GM12874 (cell line): ENCODE results near the gene RAMP1.

Experiments
- TF ChIP-seq, protein P1 (sequence below): IDR thresholded peaks from 2 replicates; pipeline ENCODE4 v1.5.1; 2011; ENCODE audit warnings: low read depth, mild to moderate bottlenecking, control low read depth, low read length, moderate library complexity; ENCODE audit not compliant: insufficient read depth

Gene RAMP1

DNA sequence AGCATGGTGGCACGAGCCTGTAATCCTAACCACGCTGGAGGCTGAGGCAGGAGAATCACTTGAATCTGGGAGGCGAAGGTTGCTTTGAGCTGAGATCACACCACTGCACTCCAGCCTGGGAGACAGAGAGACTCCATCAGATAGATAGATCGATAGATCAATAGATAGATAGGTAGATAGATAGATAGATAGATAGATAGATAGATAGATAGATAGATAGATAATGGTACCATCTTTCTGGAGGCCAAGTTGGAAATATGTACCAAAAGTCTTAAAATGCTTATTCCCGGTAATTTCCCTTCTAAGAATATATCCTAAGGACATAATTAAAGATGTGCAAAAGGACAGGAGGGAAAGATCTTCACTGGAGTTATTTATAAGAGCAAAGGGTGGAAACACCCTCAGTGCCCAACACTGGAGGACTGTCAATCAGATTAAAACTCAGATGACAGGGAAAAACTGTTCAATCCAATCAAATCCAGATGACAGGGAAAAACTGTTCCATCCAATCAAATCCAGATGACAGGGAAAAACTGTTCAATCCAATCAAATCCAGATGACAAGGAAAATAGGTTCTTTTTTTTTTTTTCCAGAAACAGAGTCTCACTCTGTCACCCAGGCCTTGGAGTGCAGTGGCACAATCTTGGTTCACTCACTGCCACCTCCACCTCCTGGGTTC is 58.4 kb downstream of the RAMP1 start:
- TF ChIP-seq, protein P1, sequence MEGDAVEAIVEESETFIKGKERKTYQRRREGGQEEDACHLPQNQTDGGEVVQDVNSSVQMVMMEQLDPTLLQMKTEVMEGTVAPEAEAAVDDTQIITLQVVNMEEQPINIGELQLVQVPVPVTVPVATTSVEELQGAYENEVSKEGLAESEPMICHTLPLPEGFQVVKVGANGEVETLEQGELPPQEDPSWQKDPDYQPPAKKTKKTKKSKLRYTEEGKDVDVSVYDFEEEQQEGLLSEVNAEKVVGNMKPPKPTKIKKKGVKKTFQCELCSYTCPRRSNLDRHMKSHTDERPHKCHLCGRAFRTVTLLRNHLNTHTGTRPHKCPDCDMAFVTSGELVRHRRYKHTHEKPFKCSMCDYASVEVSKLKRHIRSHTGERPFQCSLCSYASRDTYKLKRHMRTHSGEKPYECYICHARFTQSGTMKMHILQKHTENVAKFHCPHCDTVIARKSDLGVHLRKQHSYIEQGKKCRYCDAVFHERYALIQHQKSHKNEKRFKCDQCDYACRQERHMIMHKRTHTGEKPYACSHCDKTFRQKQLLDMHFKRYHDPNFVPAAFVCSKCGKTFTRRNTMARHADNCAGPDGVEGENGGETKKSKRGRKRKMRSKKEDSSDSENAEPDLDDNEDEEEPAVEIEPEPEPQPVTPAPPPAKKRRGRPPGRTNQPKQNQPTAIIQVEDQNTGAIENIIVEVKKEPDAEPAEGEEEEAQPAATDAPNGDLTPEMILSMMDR: no peak

DNA sequence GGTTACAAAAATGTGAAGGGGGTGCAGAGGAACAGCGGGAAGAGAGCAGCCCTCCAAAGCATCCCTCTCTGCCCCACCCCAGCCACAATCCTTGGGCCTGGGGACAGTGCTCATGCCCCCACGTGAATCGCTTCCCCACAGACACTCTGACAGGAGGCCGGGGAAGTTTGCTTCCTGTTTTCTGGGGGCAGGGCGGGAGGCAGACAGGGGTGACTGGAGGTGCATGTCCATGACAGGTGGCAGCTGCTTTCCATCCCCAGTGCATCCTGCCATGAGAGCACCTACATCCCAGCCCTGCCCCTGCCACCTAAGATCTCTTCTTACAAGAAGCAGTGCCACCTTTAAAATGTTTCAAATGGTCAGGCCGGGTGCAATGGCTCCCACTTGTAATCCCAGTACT is 60.2 kb downstream of the RAMP1 start:
- TF ChIP-seq, protein P1: no peak

DNA sequence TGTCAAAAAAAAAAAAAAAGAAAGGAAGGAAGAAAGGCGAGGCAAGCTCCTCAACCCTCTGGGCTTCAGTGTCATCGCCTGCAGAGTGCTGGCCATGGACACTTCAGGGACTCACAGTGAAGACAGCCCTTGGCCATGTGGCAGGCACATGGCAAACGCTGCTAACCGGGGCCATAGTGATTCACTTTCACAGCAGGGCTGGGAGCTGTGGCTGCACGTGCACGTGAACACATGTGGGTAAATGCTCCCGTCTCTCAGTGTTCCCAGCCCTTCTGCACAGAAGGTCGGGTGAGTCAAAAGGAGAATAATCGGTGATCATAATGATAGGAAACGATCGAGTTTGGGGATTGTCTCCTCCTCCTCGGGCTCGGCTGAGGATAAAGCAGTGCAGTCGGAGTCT is 61.2 kb downstream of the RAMP1 start:
- TF ChIP-seq, protein P1: no peak

DNA sequence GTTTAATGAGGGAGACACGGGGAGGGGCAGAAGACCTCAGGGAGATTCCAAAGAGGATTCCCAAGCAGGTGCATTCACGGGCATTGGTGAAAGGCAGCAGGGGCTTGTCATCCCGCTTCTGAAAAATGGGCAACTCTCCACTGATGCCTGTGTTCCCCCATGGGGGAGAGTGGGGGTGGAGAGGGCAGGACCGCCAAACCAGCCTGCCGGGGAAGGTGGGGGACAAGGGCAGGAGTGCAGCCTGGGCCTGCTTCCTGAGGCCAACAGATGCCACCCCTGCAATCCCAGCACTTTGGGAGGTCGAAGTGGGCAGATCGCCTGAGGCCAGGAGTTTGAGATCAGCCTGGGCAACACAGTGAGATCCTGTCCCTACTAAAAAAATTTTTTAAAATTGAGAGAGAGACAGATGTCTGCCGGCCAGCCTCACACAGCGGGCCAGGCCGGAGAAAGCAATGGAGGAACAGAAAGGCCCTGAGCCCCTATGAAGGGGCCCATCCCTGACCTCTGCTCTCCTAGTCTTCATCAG is 62.6 kb downstream of the RAMP1 start:
- TF ChIP-seq, protein P1: no peak

DNA sequence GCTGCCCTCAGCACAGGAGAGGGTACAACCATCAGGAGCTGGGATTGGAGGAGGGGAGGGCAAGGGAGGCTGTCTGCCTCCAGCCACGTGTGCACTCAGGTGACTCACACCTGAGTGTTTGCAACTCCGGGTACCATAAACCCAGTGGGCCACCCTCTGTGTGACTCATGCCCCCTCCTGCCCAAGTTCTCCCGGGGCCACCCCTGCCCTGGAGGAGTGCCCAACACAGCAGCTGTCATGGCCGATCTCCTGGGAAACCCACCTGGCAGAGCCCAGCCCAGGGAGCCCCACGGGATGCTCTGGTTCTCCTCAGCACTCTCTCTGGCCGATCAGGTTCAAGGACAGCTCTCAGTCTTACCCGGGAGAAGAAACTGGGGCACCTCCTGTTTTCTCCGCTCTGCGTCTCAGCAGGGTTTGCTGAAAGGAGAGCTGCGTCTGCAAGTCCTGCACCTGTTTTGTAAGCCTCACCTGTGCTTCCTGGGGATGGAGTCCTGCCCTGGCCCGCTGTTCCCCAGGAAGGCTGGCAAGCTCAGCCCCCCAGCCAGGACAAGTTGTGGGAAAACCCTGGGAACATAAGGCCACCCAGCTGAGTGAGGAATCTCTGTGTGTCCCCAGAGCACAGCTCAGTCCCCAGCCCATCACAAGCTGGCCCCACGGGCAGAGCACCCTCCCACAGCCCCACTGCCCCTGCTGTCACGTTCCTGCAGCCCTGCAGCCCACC is 63.4 kb downstream of the RAMP1 start:
- TF ChIP-seq, protein P1: no peak

DNA sequence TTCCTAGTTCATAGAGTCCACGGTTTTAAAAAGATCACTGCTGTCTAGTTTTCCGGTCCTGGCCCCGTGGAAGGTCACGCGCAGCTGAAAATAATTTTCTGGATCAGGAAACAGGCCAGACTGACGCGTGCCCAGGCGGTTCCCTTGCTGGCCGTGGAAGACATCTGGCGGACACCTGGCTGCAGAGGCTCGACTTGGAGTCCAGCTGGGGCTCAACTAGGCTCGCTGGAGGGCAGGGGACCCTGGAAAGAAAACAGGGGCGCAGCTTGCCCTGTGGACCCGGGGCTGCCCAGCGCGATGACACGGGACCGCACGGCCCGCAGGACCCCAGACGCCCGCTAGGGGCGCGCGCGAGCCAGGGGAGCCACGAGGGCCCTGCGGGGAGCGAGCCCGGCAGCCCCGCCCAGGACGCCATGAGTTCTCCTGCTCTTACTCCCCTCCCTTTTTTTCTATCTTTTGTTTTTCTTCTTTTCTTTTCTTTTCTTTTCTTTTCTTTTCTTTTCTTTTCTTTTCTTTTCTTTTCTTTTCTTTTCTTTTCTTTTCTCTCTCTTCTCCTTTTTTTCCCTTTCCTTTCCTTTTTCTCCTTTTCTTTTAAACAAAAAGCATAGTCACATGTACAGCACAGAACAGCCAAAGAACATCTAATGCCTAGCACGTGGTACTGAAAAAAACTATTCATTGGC is 64.2 kb downstream of the RAMP1 start:
- TF ChIP-seq, protein P1: peak; percentile 67

DNA sequence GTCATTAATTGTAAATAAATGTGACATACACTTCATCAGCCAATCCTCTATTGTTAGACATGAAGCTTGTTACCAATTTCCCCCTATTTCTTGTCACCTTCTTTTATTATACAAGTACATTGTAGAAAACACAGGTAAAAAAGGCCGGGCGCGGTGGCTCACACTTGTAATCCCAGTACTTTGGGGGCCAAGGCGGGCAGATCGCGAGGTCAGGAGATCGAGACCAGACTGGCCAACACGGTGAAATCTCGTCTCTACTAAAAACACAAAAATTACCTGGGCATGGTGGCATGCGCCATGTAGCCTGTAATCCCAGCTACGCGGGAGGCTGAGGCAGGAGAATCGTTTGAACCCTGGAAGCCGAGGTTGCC is 64.7 kb downstream of the RAMP1 start:
- TF ChIP-seq, protein P1: no peak
